ENCODE data around the gene REEP5. TPM values are rescaled to one million over a fixed set of nuclear protein-coding genes. Genes with fewer than 3 reads are reported as not detected.
"Not testable (repeated sequence)": the region's sequence is repeated elsewhere in the genome, so short reads cannot be mapped to it uniquely, and the experiment has no call there.

Gene REEP5
- total RNA-seq, 1 donor from 2014 or later = 66.4 TPM

- Mint-ChIP-seq H3K36me3 (ENCODE audit: unreplicated experiment) (peaks cover 16% of the 10 kb centered on the region), H3K27me3 (ENCODE audit: unreplicated experiment) (peaks cover 15% of the 10 kb centered on the region), H3K4me1 (ENCODE audit: unreplicated experiment) (peaks cover 28% of the 10 kb centered on the region), H3K9me3 (ENCODE audit: unreplicated experiment) (no peaks in the 10 kb centered on the region), H3K4me3 (ENCODE audit: unreplicated experiment) (peak overlapping the region; percentile 96), H3K27ac (ENCODE audit: unreplicated experiment) (peak overlapping the region; percentile 96)
- no peak for DNase-seq (ENCODE audit: extremely low spot score, unreplicated experiment)
- TF ChIP-seq CTCF (IDR thresholded peaks at IDR 0.05) = no peak
Observed at GRCh38 chr5:112862085-112862484, 59.9 kb downstream of the REEP5 start.

- Mint-ChIP-seq H3K4me1 (ENCODE audit: unreplicated experiment) (peaks cover 28% of the 10 kb centered on the region), H3K36me3 (ENCODE audit: unreplicated experiment) (peaks cover 13% of the 10 kb centered on the region), H3K9me3 (ENCODE audit: unreplicated experiment) (no peaks in the 10 kb centered on the region), H3K27me3 (ENCODE audit: unreplicated experiment) (peaks cover 16% of the 10 kb centered on the region), H3K4me3 (ENCODE audit: unreplicated experiment) (peak overlapping the region; percentile 96), H3K27ac (ENCODE audit: unreplicated experiment) (peak overlapping the region; percentile 96)
- TF ChIP-seq CTCF (IDR thresholded peaks at IDR 0.05) = no peak
- DNase-seq (ENCODE audit: extremely low spot score, unreplicated experiment) = no peak
Observed at GRCh38 chr5:112861638-112861985, 60.4 kb downstream of the REEP5 start.

GRCh38 chr5:112860929-112861637 is 60.9 kb downstream of the REEP5 start, which contains the start of gene SRP19:
Gene SRP19, plus strand, starts transcription at chr5:112861287. Its CDS starts 90 bp downstream, at chr5:112861377.
- TF ChIP-seq CTCF (IDR thresholded peaks at IDR 0.05) = no peak
- Mint-ChIP-seq H3K36me3 (ENCODE audit: unreplicated experiment) (peaks cover 12% of the 10 kb centered on the region), H3K4me1 (ENCODE audit: unreplicated experiment) (peaks cover 28% of the 10 kb centered on the region), H3K4me3 (ENCODE audit: unreplicated experiment) (peak within 1 kb of the TSS; percentile 96), H3K27me3 (ENCODE audit: unreplicated experiment) (peaks cover 21% of the 10 kb centered on the region), H3K9me3 (ENCODE audit: unreplicated experiment) (no peaks in the 10 kb centered on the region), H3K27ac (ENCODE audit: unreplicated experiment) (peak within 1 kb of the TSS; percentile 96)
- peak; percentile 96 for DNase-seq (ENCODE audit: extremely low spot score, unreplicated experiment)

GRCh38 chr5:112860571-112860928 is 61.5 kb downstream of the REEP5 start:
- not testable (repeated sequence) for H3K9me3 Mint-ChIP-seq (ENCODE audit: unreplicated experiment); DNase-seq (ENCODE audit: extremely low spot score, unreplicated experiment)
- H3K36me3 Mint-ChIP-seq (ENCODE audit: unreplicated experiment) = peaks cover 12% of the 10 kb centered on the region
- peak overlapping the region; percentile 96 for H3K4me3 Mint-ChIP-seq (ENCODE audit: unreplicated experiment)
- peaks cover 26% of the 10 kb centered on the region for H3K27me3 Mint-ChIP-seq (ENCODE audit: unreplicated experiment)
- peak overlapping the region; percentile 96 for H3K27ac Mint-ChIP-seq (ENCODE audit: unreplicated experiment)
- peaks cover 28% of the 10 kb centered on the region for H3K4me1 Mint-ChIP-seq (ENCODE audit: unreplicated experiment)

GRCh38 chr5:112857866-112858265 is 64.2 kb downstream of the REEP5 start:
- Mint-ChIP-seq H3K27ac (ENCODE audit: unreplicated experiment) (no peak overlapping the region), H3K27me3 (ENCODE audit: unreplicated experiment) (peaks cover 42% of the 10 kb centered on the region), H3K9me3 (ENCODE audit: unreplicated experiment) (peaks cover 10% of the 10 kb centered on the region), H3K36me3 (ENCODE audit: unreplicated experiment) (no peaks in the 10 kb centered on the region), H3K4me3 (ENCODE audit: unreplicated experiment) (no peak overlapping the region), H3K4me1 (ENCODE audit: unreplicated experiment) (peaks cover 18% of the 10 kb centered on the region)
- no peak for TF ChIP-seq CTCF (IDR thresholded peaks at IDR 0.05)
- DNase-seq (ENCODE audit: extremely low spot score, unreplicated experiment) = no peak
